H9 (cell line): ENCODE data around the gene VSIG2. TPM values are rescaled to one million over a fixed set of nuclear protein-coding genes. Genes with fewer than 3 reads are reported as not detected.

Source experiments
- DNase-seq: peaks from one replicate; pipeline ENCODE4 v3.0.0-alpha.2; 2017
- H2AFZ ChIP-seq: one replicate; pipeline ENCODE4 v1.6.1; 2013; ENCODE audit warnings: mild to moderate bottlenecking, low read length, control low read depth, moderate library complexity
- H2AK5ac ChIP-seq: 2 replicates; pipeline ENCODE4 v1.6.1; 2013; ENCODE audit warnings: low read length, control low read depth, mixed read lengths; ENCODE audit not compliant: insufficient read length
- H2BK120ac ChIP-seq: one replicate; pipeline ENCODE4 v1.6.1; 2013; ENCODE audit warnings: low read depth, mild to moderate bottlenecking, low read length, control low read depth, inconsistent platforms; ENCODE audit not compliant: poor library complexity, severe bottlenecking
- H2BK12ac ChIP-seq: 2 replicates; pipeline ENCODE4 v1.6.1; 2013; ENCODE audit warnings: low read length, control low read depth, mixed read lengths, low read depth; ENCODE audit not compliant: insufficient read length
- H2BK15ac ChIP-seq: 2 replicates; pipeline ENCODE4 v1.6.1; 2013; ENCODE audit warnings: low read depth, low read length, control low read depth
- H2BK20ac ChIP-seq: one replicate; pipeline ENCODE4 v1.6.1; 2013; ENCODE audit warnings: low read depth, mild to moderate bottlenecking, low read length, control low read depth, inconsistent platforms; ENCODE audit not compliant: poor library complexity, severe bottlenecking
- H2BK5ac ChIP-seq: 2 replicates; pipeline ENCODE4 v1.6.1; 2013; ENCODE audit warnings: low read length, control low read depth, mixed read lengths; ENCODE audit not compliant: insufficient read length
- H3K14ac ChIP-seq: 2 replicates; pipeline ENCODE4 v1.6.1; 2013; ENCODE audit warnings: low read length, control low read depth; ENCODE audit not compliant: insufficient read depth
- H3K18ac ChIP-seq: 2 replicates; pipeline ENCODE4 v1.6.1; 2013; ENCODE audit warnings: low read depth, mild to moderate bottlenecking, mixed read lengths, low read length, control low read depth; ENCODE audit not compliant: insufficient read length
- H3K23ac ChIP-seq: 2 replicates; pipeline ENCODE4 v1.6.1; 2013; ENCODE audit warnings: low read length, control low read depth, mixed read lengths, low read depth; ENCODE audit not compliant: insufficient read length
- H3K23me2 ChIP-seq: 2 replicates; pipeline ENCODE4 v1.6.1; 2013; ENCODE audit warnings: low read depth, mild to moderate bottlenecking, mixed read lengths, low read length, control low read depth; ENCODE audit not compliant: insufficient read length, poor library complexity, severe bottlenecking
- H3K27ac ChIP-seq: 2 replicates; pipeline ENCODE4 v1.5.1; 2013; ENCODE audit warnings: low read length, control low read depth, mixed read lengths, low read depth; ENCODE audit not compliant: insufficient read length
- H3K27me3 ChIP-seq: 2 replicates; pipeline ENCODE4 v1.6.1; 2013; ENCODE audit warnings: low read length, control low read depth, inconsistent platforms; ENCODE audit not compliant: insufficient read depth
- H3K4ac ChIP-seq: 2 replicates; pipeline ENCODE4 v1.6.1; 2013; ENCODE audit warnings: low read depth, mild to moderate bottlenecking, control low read depth, inconsistent platforms, low read length, moderate library complexity
- H3K4me1 ChIP-seq: 2 replicates; pipeline ENCODE4 v1.6.1; 2013; ENCODE audit warnings: low read length, control low read depth, inconsistent platforms; ENCODE audit not compliant: insufficient read depth
- H3K4me2 ChIP-seq: 2 replicates; pipeline ENCODE4 v1.6.1; 2013; ENCODE audit warnings: low read length, control low read depth, mixed read lengths; ENCODE audit not compliant: insufficient read length, insufficient read depth
- H3K56ac ChIP-seq: 2 replicates; pipeline ENCODE4 v1.6.1; 2013; ENCODE audit warnings: low read depth, mild to moderate bottlenecking, mixed read lengths, low read length, control low read depth; ENCODE audit not compliant: insufficient read length
- H3K79me1 ChIP-seq: 2 replicates; pipeline ENCODE4 v1.6.1; 2013; ENCODE audit warnings: low read depth, mild to moderate bottlenecking, moderate library complexity, low read length, control low read depth, inconsistent platforms; ENCODE audit not compliant: insufficient read depth, poor library complexity, severe bottlenecking
- H3K79me2 ChIP-seq: 2 replicates; pipeline ENCODE4 v1.6.1; 2013; ENCODE audit warnings: low read length, control low read depth, inconsistent platforms; ENCODE audit not compliant: insufficient read depth
- H3K9ac ChIP-seq: 2 replicates; pipeline ENCODE4 v1.6.1; 2013; ENCODE audit warnings: low read length, control low read depth, mixed read lengths; ENCODE audit not compliant: insufficient read length; ENCODE audit errors: extremely low read depth
- H3K9me3 ChIP-seq: one replicate; pipeline ENCODE4 v1.6.1; 2013; ENCODE audit warnings: low read depth, low read length, inconsistent platforms; ENCODE audit not compliant: control insufficient read depth
- H3T11ph ChIP-seq: one replicate; pipeline ENCODE4 v1.6.1; 2013; ENCODE audit warnings: mild to moderate bottlenecking, low read length, control low read depth, inconsistent platforms
- H4K20me1 ChIP-seq: one replicate; pipeline ENCODE4 v1.6.1; 2013; ENCODE audit not compliant: control insufficient read depth, insufficient read length, insufficient read depth
- H4K5ac ChIP-seq: 2 replicates; pipeline ENCODE4 v1.6.1; 2013; ENCODE audit warnings: low read depth, mild to moderate bottlenecking, mixed read lengths, low read length, control low read depth; ENCODE audit not compliant: insufficient read length
- H4K8ac ChIP-seq: replicated peaks from 2 replicates; pipeline ENCODE4 v1.6.1; 2013; ENCODE audit warnings: low read length, control low read depth, mixed read lengths, low read depth; ENCODE audit not compliant: insufficient read length
- H4K91ac ChIP-seq: 2 replicates; pipeline ENCODE4 v1.6.1; 2013; ENCODE audit warnings: low read depth, mild to moderate bottlenecking, moderate library complexity, mixed read lengths, low read length, control low read depth; ENCODE audit not compliant: insufficient read length
- H3K27ac Mint-ChIP-seq, 3 experiments: 2 replicates in 2 of 3; 3 replicates in 1 of 3; pipeline ENCODE4 v1.8.0; 2020 to 2021; ENCODE audit warnings: mixed read lengths in 3 of 3, mild to moderate bottlenecking in 1 of 3, moderate library complexity in 1 of 3
- H3K27me3 Mint-ChIP-seq: 2 replicates; pipeline ENCODE4 v1.8.0; 2021; ENCODE audit warnings: low read depth, mild to moderate bottlenecking, moderate library complexity, mixed read lengths
- H3K36me3 Mint-ChIP-seq, 3 experiments: 2 replicates in 2 of 3; 3 replicates in 1 of 3; pipeline ENCODE4 v1.8.0; 2020 to 2021; ENCODE audit warnings: low read depth in 3 of 3, mixed read lengths in 3 of 3; ENCODE audit not compliant: insufficient read depth in 1 of 3
- H3K4me1 Mint-ChIP-seq, 2 experiments: 2 replicates each; pipeline ENCODE4 v1.8.0; 2020; ENCODE audit warnings: mixed read lengths in 2 of 2
- H3K4me3 Mint-ChIP-seq, 2 experiments: 2 replicates in 1 of 2; 3 replicates in 1 of 2; pipeline ENCODE4 v1.8.0; 2020 to 2021; ENCODE audit warnings: mild to moderate bottlenecking in 2 of 2, mixed read lengths in 2 of 2, moderate library complexity in 1 of 2
- H3K9me3 Mint-ChIP-seq, 2 experiments: 2 replicates in 1 of 2; 3 replicates in 1 of 2; pipeline ENCODE4 v1.8.0; 2020; ENCODE audit warnings: mild to moderate bottlenecking in 2 of 2, mixed read lengths in 2 of 2, moderate library complexity in 1 of 2
- WGBS: extraction: QIAGEN DNeasy Blood & Tissue Kit; methylation state at CpG from one replicate; pipeline ENCODE4 v1.1.7; 2013; ENCODE audit warnings: missing lambda C conversion rate, low lambda C conversion rate, mixed read lengths; ENCODE audit not compliant: insufficient read length; ENCODE audit errors: extremely low coverage; 5-methylcytosine and 5-hydroxymethylcytosine counted together
- total RNA-seq: library from RNA; stranded (reverse); gene quantifications from 2 replicates; pipeline ENCODE4 v1.2.1, GENCODE V29; 2021
- TF ChIP-seq, protein P1 (sequence below): fragments of 200-600 bp; sonication (generic); conservative IDR thresholded peaks from 3 replicates; pipeline ENCODE4 v1.8.0; 2021; ENCODE audit warnings: antibody characterized with exemption, mild to moderate bottlenecking

The VSIG2 gene
- total RNA-seq, 1 experiment from 2014 or later = not detected

DNA sequence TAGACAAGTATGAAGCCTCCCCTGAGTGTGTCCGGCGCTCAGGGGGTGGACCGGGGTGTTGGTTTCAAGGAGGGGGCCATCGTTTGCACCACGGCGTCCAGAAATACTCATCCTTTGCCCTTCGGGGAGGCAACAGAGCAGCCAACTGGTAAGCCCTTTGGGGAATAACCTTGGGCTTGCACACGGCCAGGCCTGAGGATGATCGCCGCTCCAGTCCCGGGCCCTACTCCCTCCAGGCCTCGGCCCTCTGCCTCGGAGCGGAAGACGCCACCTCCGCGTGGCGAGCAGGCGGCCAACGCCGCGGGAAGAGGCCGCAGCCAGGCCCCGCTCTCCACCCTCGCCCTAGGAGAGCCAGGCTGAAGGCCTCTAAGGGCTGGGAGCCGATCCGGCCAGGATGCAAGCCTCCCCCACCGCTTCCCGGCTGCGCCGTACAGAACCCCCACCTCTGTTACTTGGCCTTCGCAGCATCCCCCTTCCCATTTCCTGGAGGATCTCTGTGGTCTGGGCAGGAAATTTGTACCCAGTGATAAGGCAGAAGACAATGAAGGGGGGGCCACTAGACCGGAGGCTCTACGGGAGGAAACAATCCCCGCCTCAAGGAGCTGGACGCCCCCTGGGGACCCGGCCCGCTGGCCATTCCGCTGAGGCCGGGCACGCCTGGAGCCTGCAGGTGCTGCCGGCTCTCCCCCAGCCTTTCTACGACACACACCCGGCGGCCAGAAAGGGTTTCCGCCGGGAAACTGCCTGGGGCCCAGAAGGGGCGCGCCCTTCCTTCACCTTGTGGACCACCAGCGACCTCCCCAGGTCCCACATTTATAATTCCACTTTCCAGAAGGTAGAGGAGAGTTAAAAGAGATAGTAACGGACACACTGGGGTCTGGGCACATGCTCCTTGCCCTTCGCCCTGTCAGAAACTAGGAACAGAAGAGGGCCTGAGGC is 7.5 kb upstream of the VSIG2 start:
- Histone ChIP-seq H3K23me2 (peaks cover 24% of the 10 kb centered on the region), H3K79me1 (no peaks in the 10 kb centered on the region), H2BK5ac (no peak overlapping the region), H2AK5ac (no peak overlapping the region), H3K27me3 (peaks cover 66% of the 10 kb centered on the region), H4K91ac (no peak overlapping the region), H3K23ac (no peak overlapping the region), H3K79me2 (no peaks in the 10 kb centered on the region), H3K4me2 (peak overlapping the region; percentile 49), H4K20me1 (no peaks in the 10 kb centered on the region), H3K14ac (no peak overlapping the region), H3K4ac (no peak overlapping the region), H4K5ac (no peak overlapping the region), H3K4me1 (no peaks in the 10 kb centered on the region), H2BK15ac (no peak overlapping the region), H3K9me3 (no peaks in the 10 kb centered on the region), H3K56ac (no peak overlapping the region), H2AFZ (no peak overlapping the region), H3K27ac (no peak overlapping the region), H3K18ac (no peak overlapping the region), H2BK12ac (no peak overlapping the region), H2BK120ac (no peak overlapping the region), H3K9ac (no peak overlapping the region), H2BK20ac (no peak overlapping the region), H3T11ph (no peak overlapping the region), H4K8ac (no peak overlapping the region)
- TF ChIP-seq, protein P1, sequence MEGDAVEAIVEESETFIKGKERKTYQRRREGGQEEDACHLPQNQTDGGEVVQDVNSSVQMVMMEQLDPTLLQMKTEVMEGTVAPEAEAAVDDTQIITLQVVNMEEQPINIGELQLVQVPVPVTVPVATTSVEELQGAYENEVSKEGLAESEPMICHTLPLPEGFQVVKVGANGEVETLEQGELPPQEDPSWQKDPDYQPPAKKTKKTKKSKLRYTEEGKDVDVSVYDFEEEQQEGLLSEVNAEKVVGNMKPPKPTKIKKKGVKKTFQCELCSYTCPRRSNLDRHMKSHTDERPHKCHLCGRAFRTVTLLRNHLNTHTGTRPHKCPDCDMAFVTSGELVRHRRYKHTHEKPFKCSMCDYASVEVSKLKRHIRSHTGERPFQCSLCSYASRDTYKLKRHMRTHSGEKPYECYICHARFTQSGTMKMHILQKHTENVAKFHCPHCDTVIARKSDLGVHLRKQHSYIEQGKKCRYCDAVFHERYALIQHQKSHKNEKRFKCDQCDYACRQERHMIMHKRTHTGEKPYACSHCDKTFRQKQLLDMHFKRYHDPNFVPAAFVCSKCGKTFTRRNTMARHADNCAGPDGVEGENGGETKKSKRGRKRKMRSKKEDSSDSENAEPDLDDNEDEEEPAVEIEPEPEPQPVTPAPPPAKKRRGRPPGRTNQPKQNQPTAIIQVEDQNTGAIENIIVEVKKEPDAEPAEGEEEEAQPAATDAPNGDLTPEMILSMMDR = no peak
- peaks cover 72% of the 10 kb centered on the region for H3K27me3 Mint-ChIP-seq
- H3K9me3 Mint-ChIP-seq = peaks cover 0 to 9% of the 10 kb centered on the region in 2 experiments; a peak in 2 of 5 replicates
- DNase-seq = peak; percentile 49
- no peaks in the 10 kb centered on the region for H3K36me3 Mint-ChIP-seq
- no peak overlapping the region for H3K27ac Mint-ChIP-seq
- peaks cover 41 to 60% of the 10 kb centered on the region in 2 experiments for H3K4me1 Mint-ChIP-seq
- peak overlapping the region; percentile 65 to 81 for H3K4me3 Mint-ChIP-seq
- WGBS = no CpG with 5 or more reads among the region's 52 CpGs
